KBM-7 (cell line): Measurements from ENCODE around the gene ARSJ.

ENCODE experiments used
- DNase-seq: peaks from one replicate; pipeline ENCODE4 v3.0.0-alpha.2; 2015
- in situ Hi-C: fragments of 300-500 bp; cut with MboI; formaldehyde crosslinking; loops from 2 replicates; pipeline ENCODE4 v1.14.3; 2020; ENCODE audit warnings: low sequenced_read_pairs, low pct_unique_long_range_greater_than_20kb, mixed read lengths

ARSJ gene

GRCh38 chr4:113993887-113994286, 14.4 kb upstream of the ARSJ start:
- in situ Hi-C loops = no loop called here
- no peak for DNase-seq

GRCh38 chr4:113990886-113991285, 11.4 kb upstream of the ARSJ start:
- no peak for DNase-seq
- in situ Hi-C loops = no loop called here

- no peak for DNase-seq
- in situ Hi-C loops = no loop called here
Measured at GRCh38 chr4:113987382-113987941, 8.0 kb upstream of the ARSJ start.

GRCh38 chr4:113982181-113982580, 2.7 kb upstream of the ARSJ start:
- no peak for DNase-seq
- in situ Hi-C loops = no loop called here

- DNase-seq = no peak
- in situ Hi-C loops = no loop called here
Measured at GRCh38 chr4:113981591-113981990, 2.1 kb upstream of the ARSJ start.

- DNase-seq = no peak
- in situ Hi-C loops = no loop called here
Measured at GRCh38 chr4:113979905-113980615, 613 bp upstream of the ARSJ start.

- no peak for DNase-seq
- in situ Hi-C loops = no loop called here
Measured at GRCh38 chr4:113978561-113979147, 793 bp downstream of the ARSJ start.

GRCh38 chr4:113978105-113978504, 1.3 kb downstream of the ARSJ start:
- in situ Hi-C loops = no loop called here
- no peak for DNase-seq

- in situ Hi-C loops = no loop called here
Measured at GRCh38 chr4:113977526-113977855, 2.0 kb downstream of the ARSJ start.

GRCh38 chr4:113976741-113977525, 2.5 kb downstream of the ARSJ start:
- DNase-seq = no peak
- in situ Hi-C loops = no loop called here

More at GRCh38 chr4:113977526-113977855, 2.0 kb downstream of the ARSJ start:
- no peak for DNase-seq

GRCh38 chr4:113975578-113975977, 3.9 kb downstream of the ARSJ start:
- in situ Hi-C loops = no loop called here
- no peak for DNase-seq

- no peak for DNase-seq
- in situ Hi-C loops = no loop called here
Measured at GRCh38 chr4:113974467-113974866, 5.0 kb downstream of the ARSJ start.

- no peak for DNase-seq
- in situ Hi-C loops = no loop called here
Measured at GRCh38 chr4:113973345-113973744, 6.1 kb downstream of the ARSJ start.

GRCh38 chr4:113972781-113973180, 6.7 kb downstream of the ARSJ start:
- in situ Hi-C loops = no loop called here
- DNase-seq = no peak

GRCh38 chr4:113971706-113972360, 7.6 kb downstream of the ARSJ start:
- DNase-seq = no peak
- in situ Hi-C loops = no loop called here

- in situ Hi-C loops = no loop called here
- no peak for DNase-seq
Measured at GRCh38 chr4:113969709-113970334, 9.6 kb downstream of the ARSJ start.

GRCh38 chr4:113968473-113968872, 11.0 kb downstream of the ARSJ start:
- in situ Hi-C loops = no loop called here
- no peak for DNase-seq

GRCh38 chr4:113967687-113968086, 11.8 kb downstream of the ARSJ start:
- no peak for DNase-seq

GRCh38 chr4:113962719-113963265, 16.7 kb downstream of the ARSJ start:
- in situ Hi-C loops = no loop called here
- no peak for DNase-seq

More at GRCh38 chr4:113967687-113968086, 11.8 kb downstream of the ARSJ start:
- in situ Hi-C loops = no loop called here
